Endothelial cell of umbilical vein (primary cell): ENCODE data around the gene ABCC10. TPM values are rescaled to one million over a fixed set of nuclear protein-coding genes. Genes with fewer than 3 reads are reported as not detected.

ENCODE experiments used
- BruUV-seq: library from RNA; stranded (reverse); fragments of 400-500 nt; replicated peaks from 2 replicates; lab custom pipeline; 2021; lab: Mats Ljungman, UMichigan
- CTCF ChIA-PET: fragments of 300-600, 350-600 bp; sonication (Branson Sonifier 250); formaldehyde crosslinking; loops from one replicate; lab custom pipeline; 2021; ENCODE audit warnings: antibody characterized with exemption, inconsistent platforms; lab: Charles Lee
- POLR2A ChIA-PET: fragments of 300-600, 350-600 bp; sonication (Branson Sonifier 250); formaldehyde crosslinking; loops from one replicate; lab custom pipeline; 2021; ENCODE audit warnings: antibody characterized with exemption, inconsistent platforms; lab: Charles Lee
- DNase-seq: peaks from one replicate; pipeline ENCODE4 v3.0.0-alpha.2; 2011; ENCODE audit warnings: low read depth, low spot score
- FAIRE-seq: peaks from 2 replicates; lab custom pipeline; 2011; peaks lifted over from hg19 to GRCh38; lab: Jason Lieb, UNC
- H2AFZ ChIP-seq: 2 replicates; pipeline ENCODE4 v1.6.0; 2012; ENCODE audit warnings: low read depth, low read length, control low read depth, inconsistent platforms
- H3K27ac ChIP-seq: 2 replicates; pipeline ENCODE4 v1.5.1; 2011; ENCODE audit warnings: low read depth, mild to moderate bottlenecking, control low read depth, low read length, moderate library complexity; ENCODE audit not compliant: insufficient read depth
- H3K27me3 ChIP-seq, 2 experiments: 2 replicates each; pipeline versions ENCODE4 v1.6.0 to v1.6.1; 2011; ENCODE audit warnings: low read length in 2 of 2, mixed read lengths in 1 of 2; ENCODE audit not compliant: control insufficient read depth in 2 of 2, insufficient read depth in 2 of 2
- H3K36me3 ChIP-seq, 2 experiments: 2 replicates in 1 of 2; 3 replicates in 1 of 2; pipeline ENCODE4 v1.5.1; 2011; ENCODE audit warnings: low read length in 2 of 2, mild to moderate bottlenecking in 1 of 2, moderate library complexity in 1 of 2; ENCODE audit not compliant: control insufficient read depth in 2 of 2, insufficient read depth in 2 of 2; ENCODE audit errors: extremely low read depth in 1 of 2
- H3K4me1 ChIP-seq: 3 replicates; pipeline ENCODE4 v1.5.1; 2011; ENCODE audit warnings: mild to moderate bottlenecking, low read length; ENCODE audit not compliant: control insufficient read depth, insufficient read depth; ENCODE audit errors: extremely low read depth
- H3K4me2 ChIP-seq: 2 replicates; pipeline ENCODE4 v1.6.1; 2011; ENCODE audit warnings: low read length, control low read depth, mixed read lengths; ENCODE audit not compliant: insufficient read depth
- H3K4me3 ChIP-seq, 3 experiments: fragments of 200-600 bp in 1 of 3; sonication (generic), shearing (Covaris generic) in 1 of 3; replicated peaks in 1 of 3; 2 replicates each; pipeline ENCODE4 v1.5.1; 2011 to 2016; ENCODE audit warnings: control low read depth in 3 of 3, low read length in 3 of 3, mild to moderate bottlenecking in 2 of 3, inconsistent platforms in 1 of 3, low read depth in 1 of 3, moderate library complexity in 1 of 3; ENCODE audit not compliant: insufficient read depth in 1 of 3
- H3K79me2 ChIP-seq: 2 replicates; pipeline ENCODE4 v1.6.0; 2012; ENCODE audit warnings: low read length, inconsistent platforms; ENCODE audit not compliant: control insufficient read depth, insufficient read depth
- H3K9ac ChIP-seq: replicated peaks from 2 replicates; pipeline ENCODE3; 2011; ENCODE audit warnings: low read length, control low read depth; ENCODE audit not compliant: insufficient read depth; ENCODE audit errors: extremely low read depth
- H3K9me1 ChIP-seq: replicated peaks from 3 replicates; pipeline ENCODE4 v1.6.0; 2011; ENCODE audit warnings: mild to moderate bottlenecking, low read length; ENCODE audit not compliant: control insufficient read depth, insufficient read depth; ENCODE audit errors: extremely low read depth
- H3K9me3 ChIP-seq: replicated peaks from 2 replicates; pipeline ENCODE4 v1.5.1; 2012; ENCODE audit warnings: low read length, inconsistent platforms; ENCODE audit not compliant: control insufficient read depth, insufficient read depth
- H4K20me1 ChIP-seq: replicated peaks from 2 replicates; pipeline ENCODE3; 2011; ENCODE audit warnings: mild to moderate bottlenecking, low read length; ENCODE audit not compliant: control insufficient read depth, insufficient read depth; ENCODE audit errors: extremely low read depth
- CTCF ChIP-seq, 2 donors: IDR thresholded peaks; 1 replicate in 1 of 2; 2 replicates in 1 of 2; pipeline ENCODE4 v1.5.1; 2011; ENCODE audit warnings: low read length in 2 of 2, mild to moderate bottlenecking in 2 of 2, moderate library complexity in 2 of 2, control low read depth in 1 of 2, inconsistent platforms in 1 of 2, low read depth in 1 of 2; ENCODE audit not compliant: insufficient read depth in 1 of 2; ENCODE audit errors: extremely low read depth in 1 of 2
- EZH2 ChIP-seq: IDR thresholded peaks from 2 replicates; pipeline ENCODE4 v1.6.1; 2012; ENCODE audit warnings: borderline replicate concordance, low read depth, mild to moderate bottlenecking, moderate library complexity, low read length, inconsistent platforms; ENCODE audit not compliant: severe bottlenecking
- FOS ChIP-seq: IDR thresholded peaks from 2 replicates; pipeline ENCODE4 v1.6.1; 2011; ENCODE audit warnings: mild to moderate bottlenecking, low read length, moderate library complexity, borderline replicate concordance; ENCODE audit not compliant: insufficient read depth
- JUN ChIP-seq: IDR thresholded peaks from 2 replicates; pipeline ENCODE4 v1.6.1; 2011; ENCODE audit warnings: borderline replicate concordance, low read depth; ENCODE audit not compliant: insufficient read length, insufficient read depth
- MAX ChIP-seq: IDR thresholded peaks from 2 replicates; pipeline ENCODE4 v1.6.1; 2011; ENCODE audit not compliant: insufficient read depth, insufficient read length
- MYC ChIP-seq: IDR thresholded peaks from one replicate; pipeline ENCODE4 v1.6.1; 2011; ENCODE audit warnings: mild to moderate bottlenecking, low read depth, low read length
- POLR2A ChIP-seq: IDR thresholded peaks from 2 replicates; pipeline ENCODE4 v1.6.1; 2012; ENCODE audit warnings: low read depth, mild to moderate bottlenecking, control low read depth, low read length
- POLR2AphosphoS5 ChIP-seq: IDR thresholded peaks from 2 replicates; pipeline ENCODE4 v1.6.1; 2012; ENCODE audit warnings: low read depth, mild to moderate bottlenecking, control low read depth, low read length, moderate library complexity; ENCODE audit not compliant: insufficient read depth
- dilution Hi-C: fragments of 300-500 bp; cut with MboI; formaldehyde crosslinking; loops from one replicate; pipeline ENCODE4 v1.15.0; 2019; ENCODE audit warnings: low sequenced_read_pairs; ENCODE audit not compliant: extremely low pct_ligation_motif_present
- intact Hi-C: fragments of 100-400 bp; cut with micrococcal nuclease; formaldehyde crosslinking; loops from one replicate; pipeline ENCODE4 v1.10.0; 2022
- polyA plus RNA-seq, 4 experiments: library from polyadenylated mRNA; depleted of rRNA in 3 of 4; stranded (reverse) in 3 of 4; unstranded in 1 of 4; fragments of >200 nt; gene quantifications; 2 replicates each; pipeline versions ENCODE4 v1.2.1 to v1.2.3, GENCODE V29; 2011 to 2012; ENCODE audit warnings: missing spikeins in 1 of 4
- total RNA-seq: library from RNA; stranded (reverse); gene quantifications from 2 replicates; pipeline ENCODE4 v1.2.3, GENCODE V29; 2021

The ABCC10 gene
- total and polyA plus RNA-seq, 2 donors (not counting 3 experiments of a cell fraction or from before 2014, with no cell fraction given) = 29.2 to 37.9 TPM

DNA sequence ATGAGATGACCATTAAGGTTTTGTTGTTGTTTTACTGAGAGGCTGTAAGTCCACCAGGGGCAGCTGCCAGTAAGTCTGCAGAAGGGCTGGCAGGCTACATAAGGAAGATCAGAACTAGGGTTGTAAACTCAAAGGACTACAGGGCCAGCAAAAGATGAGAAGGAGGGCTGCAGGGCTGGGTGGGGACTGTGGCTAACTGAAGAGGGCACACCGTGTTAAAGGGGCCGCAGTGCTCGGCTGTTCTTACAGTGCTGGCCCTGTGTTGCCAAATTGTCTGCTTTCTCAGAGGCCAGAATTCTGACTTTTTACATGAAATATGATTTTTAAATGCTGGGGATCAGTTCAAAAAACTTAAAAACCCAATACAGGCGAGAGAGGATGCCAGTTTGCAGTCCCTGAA, 32.4 kb upstream of the ABCC10 start:
- H4K20me1 ChIP-seq = no peaks in the 10 kb centered on the region
- FAIRE-seq (no peak), DNase-seq (no peak)
- H3K27ac ChIP-seq = no peak overlapping the region
- dilution Hi-C loops = no loop called here
- no peak overlapping the region for H2AFZ ChIP-seq
- BruUV-seq = no TSS peak
- POLR2A ChIA-PET = interaction anchor here (0.7 kb wide), 1 partner anchor 521 kb away, joined by 7 read pairs; no protein-coding TSS in a partner anchor
- H3K4me1 ChIP-seq = no peaks in the 10 kb centered on the region
- no peaks in the 10 kb centered on the region for H3K79me2 ChIP-seq
- intact Hi-C loops = no loop called here
- no peak overlapping the region for H3K9ac ChIP-seq
- TF ChIP-seq EZH2 (no peak), JUN (no peak), MAX (no peak), POLR2AphosphoS5 (no peak)
- no peaks in the 10 kb centered on the region for H3K9me3 ChIP-seq
- no peak overlapping the region for H3K4me3 ChIP-seq
- peaks cover 2 to 7% of the 10 kb centered on the region in 2 experiments for H3K27me3 ChIP-seq
- no peak overlapping the region for H3K4me2 ChIP-seq
- no peaks in the 10 kb centered on the region for H3K36me3 ChIP-seq
- CTCF ChIA-PET = interaction anchor here (2.0 kb wide), 1 partner anchor 132 kb away, joined by 6 read pairs; no protein-coding TSS in a partner anchor
- no peaks in the 10 kb centered on the region for H3K9me1 ChIP-seq

GRCh38 chr6:43395776-43396175, 31.6 kb upstream of the ABCC10 start:
- no peak overlapping the region for H3K4me2 ChIP-seq
- no peaks in the 10 kb centered on the region for H3K79me2 ChIP-seq
- DNase-seq (no peak), FAIRE-seq (no peak)
- no peak for TF ChIP-seq CTCF (IDR thresholded peaks at IDR 0.05; ENCODE audit: extremely low read depth in 1 of 2, insufficient read depth in 1 of 2, low read depth in 1 of 2, low read length in 2 of 2)
- TF ChIP-seq EZH2 = no peak
- TF ChIP-seq POLR2A = no peak
- TF ChIP-seq JUN = no peak
- TF ChIP-seq MYC = no peak
- no peak for TF ChIP-seq FOS
- no TSS peak for BruUV-seq
- intact Hi-C loops (no loop called here), dilution Hi-C loops (no loop called here)
- H3K27me3 ChIP-seq = peaks cover 4 to 7% of the 10 kb centered on the region in 2 experiments
- no peak overlapping the region for H2AFZ ChIP-seq
- H3K9ac ChIP-seq = no peak overlapping the region
- no peak overlapping the region for H3K27ac ChIP-seq
- POLR2A ChIA-PET = no interaction called here
- CTCF ChIA-PET = interaction anchor here (0.9 to 2.0 kb wide), 2 partner anchors 133 to 167 kb away, joined by 3 to 6 read pairs; partner anchors contain the start of gene DNPH1
- H3K4me1 ChIP-seq = no peaks in the 10 kb centered on the region
- H4K20me1 ChIP-seq = no peaks in the 10 kb centered on the region
- no peaks in the 10 kb centered on the region for H3K9me1 ChIP-seq
- no peaks in the 10 kb centered on the region for H3K36me3 ChIP-seq
- H3K4me3 ChIP-seq = no peak overlapping the region
- no peaks in the 10 kb centered on the region for H3K9me3 ChIP-seq
